MG63 (cell line): ENCODE results near the gene RCN1. TPM values are rescaled to one million over a fixed set of nuclear protein-coding genes. Genes with fewer than 3 reads are reported as not detected.
"Not testable (repeated sequence)": the region's sequence is repeated elsewhere in the genome, so short reads cannot be mapped to it uniquely, and the experiment has no call there.

Experiments
- DNase-seq: peaks from one replicate; pipeline ENCODE4 v3.0.0-alpha.2; 2020
- H3K27me3 ChIP-seq: fragments of 250-450 bp; sonication (Bioruptor Pico); 2 replicates; pipeline ENCODE4 v1.5.1; 2020; ENCODE audit warnings: mild to moderate bottlenecking, moderate library complexity
- H3K36me3 ChIP-seq: fragments of 250-450 bp; sonication (Bioruptor Pico); 2 replicates; pipeline ENCODE4 v1.5.1; 2020; ENCODE audit warnings: mild to moderate bottlenecking, moderate library complexity
- H3K4me3 ChIP-seq: fragments of 250-450 bp; sonication (Bioruptor Pico); 2 replicates; pipeline ENCODE4 v1.5.1; 2020; ENCODE audit warnings: mild to moderate bottlenecking, moderate library complexity
- H3K9me3 ChIP-seq: fragments of 250-450 bp; sonication (Bioruptor Pico); 2 replicates; pipeline ENCODE4 v1.5.1; 2020; ENCODE audit warnings: mild to moderate bottlenecking, moderate library complexity
- total RNA-seq: library from RNA; depleted of rRNA; stranded (reverse); fragments of >200 nt; shearing (Covaris generic); gene quantifications from 2 replicates; pipeline ENCODE4 v1.2.3, GENCODE V29; 2014; ENCODE audit warnings: low replicate concordance

The RCN1 gene
- total RNA-seq, 1 experiment from 2014 or later: 132 TPM

DNA sequence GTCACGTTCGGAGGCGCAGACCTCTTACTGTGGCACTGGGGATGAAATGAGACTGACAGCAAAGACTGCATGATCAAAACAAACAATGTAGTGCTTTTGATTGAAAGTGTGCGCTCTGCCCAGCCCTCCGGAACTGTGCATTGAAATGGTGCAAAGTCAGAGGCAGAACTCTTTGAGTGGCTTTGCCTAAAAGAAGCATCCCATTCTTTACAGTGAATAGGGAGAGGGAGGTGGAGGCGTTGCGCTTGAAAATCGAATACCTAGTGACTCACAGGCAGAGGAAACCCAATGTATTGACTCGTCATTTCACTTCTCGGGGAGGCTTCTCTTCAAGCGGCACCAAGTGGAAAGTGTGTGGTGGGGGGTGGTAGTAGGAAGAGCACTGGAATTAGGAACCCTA, 10.9 kb downstream of the RCN1 start:
- peaks cover 36% of the 10 kb centered on the region for H3K36me3 ChIP-seq
- no peak for DNase-seq
- no peaks in the 10 kb centered on the region for H3K9me3 ChIP-seq
- no peak overlapping the region for H3K4me3 ChIP-seq
- H3K27me3 ChIP-seq: no peaks in the 10 kb centered on the region

DNA sequence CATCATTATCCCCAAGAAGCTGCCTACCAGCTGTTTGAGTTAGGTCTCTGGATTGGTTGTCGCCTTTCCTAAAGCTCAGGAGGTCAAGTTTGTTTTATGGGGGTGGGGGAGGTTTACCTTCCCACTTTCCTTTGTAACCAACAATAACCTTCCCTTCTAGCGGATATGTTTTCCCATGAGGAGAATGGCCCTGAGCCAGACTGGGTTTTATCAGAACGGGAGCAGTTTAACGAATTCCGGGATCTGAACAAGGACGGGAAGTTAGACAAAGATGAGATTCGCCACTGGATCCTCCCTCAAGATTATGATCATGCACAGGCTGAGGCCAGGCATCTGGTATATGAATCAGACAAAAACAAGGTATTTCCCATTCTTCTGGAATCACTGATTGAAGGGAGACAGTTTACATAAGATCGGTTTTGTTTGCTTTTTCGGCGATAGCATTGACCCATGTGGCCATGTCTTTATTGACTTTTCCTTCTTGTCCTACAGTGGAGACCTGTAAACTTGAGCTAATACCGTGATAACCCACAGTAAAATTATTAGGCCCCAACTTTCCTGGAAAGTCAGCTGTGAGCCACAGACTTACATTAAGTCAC, 12.3 kb downstream of the RCN1 start:
- DNase-seq, H3K27me3 ChIP-seq, H3K9me3 ChIP-seq, H3K4me3 ChIP-seq: not testable (repeated sequence)
- peaks cover 27% of the 10 kb centered on the region for H3K36me3 ChIP-seq

DNA sequence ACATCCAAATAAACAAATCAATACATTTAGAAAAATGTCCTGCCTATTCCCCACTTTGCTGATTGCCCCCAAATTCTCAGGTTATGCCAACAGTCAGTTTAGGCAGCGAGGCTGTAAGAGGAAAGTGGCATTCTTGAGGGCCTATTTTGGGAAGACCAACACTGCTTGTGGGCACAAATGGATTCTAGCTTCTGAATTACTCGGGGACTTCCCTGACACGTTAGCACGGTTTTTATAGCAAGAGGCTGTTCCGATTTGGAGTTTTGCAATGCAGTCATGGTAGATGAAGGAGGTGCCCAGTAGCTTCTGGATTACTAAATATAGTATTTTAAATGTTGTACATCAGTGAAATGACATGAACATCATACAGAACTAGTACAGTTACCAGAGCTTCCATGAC, 13.1 kb downstream of the RCN1 start:
- no peaks in the 10 kb centered on the region for H3K27me3 ChIP-seq
- no peaks in the 10 kb centered on the region for H3K9me3 ChIP-seq
- H3K4me3 ChIP-seq: no peak overlapping the region
- peaks cover 21% of the 10 kb centered on the region for H3K36me3 ChIP-seq
- DNase-seq: no peak

DNA sequence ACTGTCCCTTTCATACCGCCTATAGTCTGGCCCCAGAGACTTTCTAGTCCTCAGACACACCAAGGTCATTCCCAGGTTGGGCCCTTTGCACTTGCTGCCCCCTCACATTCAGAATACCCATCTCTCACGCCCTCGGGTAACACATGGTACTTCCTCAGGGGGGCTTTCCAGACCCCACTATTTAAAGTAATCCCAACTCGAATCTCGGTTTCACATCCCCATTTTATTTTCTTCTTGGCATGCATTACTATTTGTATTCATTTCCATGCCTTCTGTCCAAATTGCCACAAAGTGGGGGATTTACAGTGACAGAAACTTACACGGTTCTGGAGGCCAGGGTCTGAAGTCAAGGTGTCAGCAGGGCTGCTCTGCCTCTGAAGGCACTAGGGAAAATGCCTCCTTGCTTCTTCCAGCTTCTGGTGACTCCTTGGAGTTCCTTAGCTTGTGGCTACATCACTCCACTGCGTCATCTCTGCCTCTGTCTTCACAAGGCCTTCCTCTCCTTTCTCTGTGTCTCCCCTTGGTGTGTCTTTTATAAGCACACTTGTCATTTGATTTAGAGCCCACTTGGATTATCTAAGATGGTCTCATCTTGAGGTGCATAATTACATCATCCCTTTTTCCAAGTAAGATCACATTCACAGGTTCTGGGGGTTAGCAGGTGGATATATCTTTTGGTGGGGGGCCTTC, 15.1 kb downstream of the RCN1 start:
- Histone ChIP-seq H3K4me3 (no peak overlapping the region), H3K27me3 (no peaks in the 10 kb centered on the region), H3K9me3 (no peaks in the 10 kb centered on the region), H3K36me3 (peaks cover 16% of the 10 kb centered on the region)
- DNase-seq: no peak

DNA sequence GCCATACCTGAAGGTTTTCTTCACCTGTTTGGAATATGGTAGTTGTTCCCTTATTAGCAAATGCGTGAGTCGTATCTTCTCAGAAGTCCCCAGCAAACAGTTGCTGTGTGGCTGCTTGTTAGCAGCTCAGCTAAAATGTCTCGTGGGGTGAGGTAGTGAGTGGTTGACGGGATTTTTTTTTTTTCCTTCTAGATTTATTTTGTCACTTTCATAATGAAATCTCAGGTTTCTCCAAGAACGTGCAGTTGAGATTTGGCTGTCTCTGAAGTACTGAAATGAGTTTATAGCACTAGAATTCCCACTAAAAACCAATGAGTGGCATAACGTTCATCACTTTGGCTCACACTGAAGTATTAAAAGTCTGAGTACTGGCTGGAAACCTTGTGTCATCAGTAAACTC, 16.8 kb downstream of the RCN1 start:
- H3K27me3 ChIP-seq: no peaks in the 10 kb centered on the region
- peaks cover 8% of the 10 kb centered on the region for H3K36me3 ChIP-seq
- no peak overlapping the region for H3K4me3 ChIP-seq
- no peaks in the 10 kb centered on the region for H3K9me3 ChIP-seq
- no peak for DNase-seq

DNA sequence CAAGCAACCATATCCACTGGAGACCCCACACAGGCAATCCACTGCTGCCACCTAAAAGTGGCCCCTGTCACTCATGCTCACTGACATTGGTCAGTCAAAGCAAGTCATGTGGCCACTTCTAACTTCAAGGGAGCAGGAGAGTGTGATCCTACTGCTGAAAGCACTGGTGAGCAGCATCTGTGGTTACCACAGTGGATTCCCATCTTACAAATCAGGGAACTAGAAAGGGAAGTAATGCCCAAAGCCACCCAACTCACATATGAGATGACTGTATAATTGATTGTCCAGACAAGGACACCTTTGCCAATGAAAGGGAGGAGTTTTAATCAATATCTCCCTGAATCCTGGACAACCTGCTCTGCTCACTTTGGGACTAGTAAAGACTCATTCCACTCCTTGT, 17.7 kb downstream of the RCN1 start:
- no peak for DNase-seq
- peaks cover 5% of the 10 kb centered on the region; the same call in 1 of the 2 replicates for H3K36me3 ChIP-seq
- no peaks in the 10 kb centered on the region for H3K9me3 ChIP-seq
- H3K27me3 ChIP-seq: no peaks in the 10 kb centered on the region
- no peak overlapping the region for H3K4me3 ChIP-seq

DNA sequence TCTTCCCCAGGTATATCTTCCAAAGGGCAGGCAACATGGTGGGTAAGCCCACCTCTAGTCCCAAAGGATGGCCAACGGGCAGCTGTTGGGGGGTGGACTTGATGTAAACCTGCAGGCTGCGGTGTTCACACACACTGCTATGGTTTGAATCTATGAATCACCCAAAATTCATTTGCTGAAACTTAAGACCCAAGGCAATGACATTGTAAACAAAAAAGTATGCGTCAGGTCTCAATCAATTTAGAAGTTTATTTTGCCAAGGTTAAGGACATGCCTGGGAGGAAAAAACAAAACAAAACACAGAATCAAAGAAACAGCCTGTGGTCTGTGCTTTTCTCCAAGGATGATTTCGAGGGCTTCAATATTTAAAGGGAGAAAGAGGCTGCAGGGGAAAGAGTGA, 18.3 kb downstream of the RCN1 start:
- no peaks in the 10 kb centered on the region for H3K27me3 ChIP-seq
- peak; percentile 10 for DNase-seq

DNA sequence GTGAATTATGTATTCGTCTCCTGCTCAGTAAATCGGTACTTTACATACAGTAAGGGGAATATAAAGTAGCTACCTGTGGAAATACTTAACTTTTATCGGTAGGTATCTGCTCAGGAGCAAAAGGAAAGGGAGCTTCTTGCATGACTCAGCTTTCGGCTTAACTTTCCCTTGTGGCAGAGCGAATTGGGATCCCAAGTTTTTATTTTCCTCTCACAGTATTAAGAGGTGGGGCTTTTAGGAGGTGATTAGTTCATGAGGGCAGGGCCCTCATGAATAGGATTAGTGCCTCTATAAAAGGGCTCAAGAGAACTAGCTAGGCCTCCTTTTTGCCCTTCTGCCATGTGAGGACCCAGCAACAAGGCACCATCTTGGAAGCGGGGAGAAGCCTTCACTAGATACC, 18.7 kb downstream of the RCN1 start:
- DNase-seq: no peak
- Histone ChIP-seq H3K27me3 (no peaks in the 10 kb centered on the region), H3K36me3 (peaks cover 5% of the 10 kb centered on the region; the same call in 1 of the 2 replicates), H3K4me3 (no peak overlapping the region), H3K9me3 (no peaks in the 10 kb centered on the region)

More for the DNA sequence above, 18.3 kb downstream of the RCN1 start:
- H3K36me3 ChIP-seq: peaks cover 5% of the 10 kb centered on the region; the same call in 1 of the 2 replicates
- H3K4me3 ChIP-seq: no peak overlapping the region
- no peaks in the 10 kb centered on the region for H3K9me3 ChIP-seq

DNA sequence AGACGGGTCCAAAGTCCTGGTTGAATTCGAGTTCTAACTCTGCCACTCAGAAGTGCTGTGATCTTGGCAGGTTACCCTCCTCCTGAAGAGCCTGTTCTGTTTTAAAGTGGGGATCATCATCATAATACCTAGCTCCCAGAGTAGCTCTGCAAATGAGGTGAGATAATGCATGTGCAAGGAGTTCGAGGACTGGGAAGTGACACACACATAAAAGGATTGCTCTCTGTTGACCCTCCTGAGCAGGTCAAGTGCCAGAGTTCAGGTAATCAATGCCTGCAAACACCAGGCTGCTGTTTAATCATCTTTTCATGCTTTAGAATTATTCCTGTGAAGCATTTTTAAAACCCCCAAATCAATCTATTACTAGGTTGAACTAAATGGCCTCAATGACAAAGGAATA, 19.9 kb downstream of the RCN1 start:
- no peaks in the 10 kb centered on the region; the same call in 1 of the 2 replicates for H3K36me3 ChIP-seq
- no peak overlapping the region for H3K4me3 ChIP-seq
- no peak for DNase-seq
- H3K27me3 ChIP-seq: no peaks in the 10 kb centered on the region
- no peaks in the 10 kb centered on the region for H3K9me3 ChIP-seq

DNA sequence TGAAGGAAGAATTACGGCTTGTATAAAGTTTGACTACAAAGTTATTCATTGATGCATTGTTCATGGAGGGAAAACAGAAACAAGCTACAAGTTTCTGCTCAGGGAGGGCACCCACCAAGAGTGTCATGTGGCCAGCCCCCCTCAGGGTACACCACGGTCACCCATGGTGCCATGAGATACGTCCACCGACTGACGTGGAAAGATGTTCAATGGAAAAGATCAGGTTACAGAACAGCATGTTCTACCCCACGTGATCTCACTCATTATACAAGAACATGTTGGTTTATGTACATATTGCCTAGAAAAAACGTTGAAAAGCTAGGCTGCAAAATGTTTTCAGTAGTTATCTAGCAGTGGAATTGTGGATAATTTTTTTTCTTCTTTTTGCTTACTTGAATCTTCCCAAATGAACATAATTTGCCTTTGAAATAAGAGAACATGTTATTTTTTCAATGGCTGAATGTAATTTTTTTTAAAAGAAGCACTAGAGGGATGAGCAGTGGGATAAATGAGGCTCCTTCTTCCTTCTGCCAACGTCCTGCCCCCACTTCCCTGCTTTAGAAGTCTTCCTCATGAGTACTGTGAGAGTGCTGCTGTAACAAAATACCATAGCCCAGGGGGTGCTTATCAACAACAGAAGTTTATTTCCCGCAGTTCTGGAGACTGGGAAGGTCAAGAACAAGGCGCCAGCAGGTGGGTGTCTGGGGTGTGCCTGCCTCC, 22.5 kb downstream of the RCN1 start:
- H3K4me3 ChIP-seq: no peak overlapping the region
- H3K9me3 ChIP-seq: no peaks in the 10 kb centered on the region
- no peaks in the 10 kb centered on the region for H3K36me3 ChIP-seq
- DNase-seq: no peak
- H3K27me3 ChIP-seq: no peaks in the 10 kb centered on the region

DNA sequence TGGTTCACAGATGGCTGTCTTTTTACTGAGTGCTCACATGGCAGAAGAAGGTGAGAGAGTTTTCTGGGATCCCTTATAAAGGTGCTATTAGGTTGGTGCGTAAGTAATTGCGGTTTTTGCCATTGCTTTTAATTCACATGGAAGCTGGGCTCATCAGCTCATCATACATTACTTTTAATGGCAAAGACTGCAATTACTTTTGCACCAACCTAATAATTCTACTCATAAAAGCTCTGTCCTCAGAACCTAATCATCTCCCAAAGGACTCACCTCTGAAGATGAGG, 23.0 kb downstream of the RCN1 start:
- no peak for DNase-seq
- H3K36me3 ChIP-seq: no peaks in the 10 kb centered on the region
- no peak overlapping the region for H3K4me3 ChIP-seq
- H3K27me3 ChIP-seq: no peaks in the 10 kb centered on the region
- H3K9me3 ChIP-seq: no peaks in the 10 kb centered on the region

DNA sequence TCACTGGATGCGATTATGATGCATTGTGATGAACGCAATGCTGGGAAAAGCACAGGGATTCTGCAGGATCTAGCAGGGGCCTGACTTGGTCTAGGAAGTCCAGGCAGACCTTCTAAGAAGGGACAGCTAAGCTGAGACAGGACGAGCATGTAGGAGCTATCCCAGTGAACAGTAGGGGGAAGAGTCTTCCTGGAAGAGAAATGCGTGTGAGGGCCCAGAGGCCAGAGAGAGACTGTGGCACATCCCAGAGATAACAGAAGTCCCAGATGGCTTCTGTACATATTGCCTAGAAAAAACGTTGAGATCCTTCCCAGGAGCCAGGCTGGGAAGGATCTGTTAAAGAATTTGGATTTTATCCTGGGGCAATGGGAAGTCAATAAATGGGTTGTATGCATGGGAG, 24.6 kb downstream of the RCN1 start:
- no peaks in the 10 kb centered on the region for H3K9me3 ChIP-seq
- no peaks in the 10 kb centered on the region for H3K36me3 ChIP-seq
- no peak for DNase-seq
- no peak overlapping the region for H3K4me3 ChIP-seq
- no peaks in the 10 kb centered on the region for H3K27me3 ChIP-seq

DNA sequence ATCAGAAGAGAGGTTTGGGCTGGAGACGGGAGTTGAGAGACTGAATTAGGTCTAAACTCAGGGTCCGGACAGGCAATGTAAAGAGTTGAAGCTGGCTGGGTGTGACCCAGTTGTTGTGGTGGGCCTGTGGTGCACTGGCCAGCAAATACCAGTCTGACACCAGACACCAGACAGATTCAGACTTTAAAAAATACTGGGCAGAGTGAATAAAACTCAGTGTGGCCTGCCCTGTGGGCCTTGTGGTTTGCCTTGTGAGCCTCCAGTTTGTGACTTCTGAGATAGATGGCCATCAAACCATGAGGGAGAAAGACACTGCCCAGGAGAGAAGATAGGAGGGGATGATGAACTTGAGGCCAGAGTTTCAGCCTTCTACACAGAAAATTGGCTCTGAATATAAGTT, 25.8 kb downstream of the RCN1 start:
- Histone ChIP-seq H3K36me3 (no peaks in the 10 kb centered on the region), H3K27me3 (no peaks in the 10 kb centered on the region), H3K4me3 (no peak overlapping the region), H3K9me3 (no peaks in the 10 kb centered on the region)
- DNase-seq: no peak

DNA sequence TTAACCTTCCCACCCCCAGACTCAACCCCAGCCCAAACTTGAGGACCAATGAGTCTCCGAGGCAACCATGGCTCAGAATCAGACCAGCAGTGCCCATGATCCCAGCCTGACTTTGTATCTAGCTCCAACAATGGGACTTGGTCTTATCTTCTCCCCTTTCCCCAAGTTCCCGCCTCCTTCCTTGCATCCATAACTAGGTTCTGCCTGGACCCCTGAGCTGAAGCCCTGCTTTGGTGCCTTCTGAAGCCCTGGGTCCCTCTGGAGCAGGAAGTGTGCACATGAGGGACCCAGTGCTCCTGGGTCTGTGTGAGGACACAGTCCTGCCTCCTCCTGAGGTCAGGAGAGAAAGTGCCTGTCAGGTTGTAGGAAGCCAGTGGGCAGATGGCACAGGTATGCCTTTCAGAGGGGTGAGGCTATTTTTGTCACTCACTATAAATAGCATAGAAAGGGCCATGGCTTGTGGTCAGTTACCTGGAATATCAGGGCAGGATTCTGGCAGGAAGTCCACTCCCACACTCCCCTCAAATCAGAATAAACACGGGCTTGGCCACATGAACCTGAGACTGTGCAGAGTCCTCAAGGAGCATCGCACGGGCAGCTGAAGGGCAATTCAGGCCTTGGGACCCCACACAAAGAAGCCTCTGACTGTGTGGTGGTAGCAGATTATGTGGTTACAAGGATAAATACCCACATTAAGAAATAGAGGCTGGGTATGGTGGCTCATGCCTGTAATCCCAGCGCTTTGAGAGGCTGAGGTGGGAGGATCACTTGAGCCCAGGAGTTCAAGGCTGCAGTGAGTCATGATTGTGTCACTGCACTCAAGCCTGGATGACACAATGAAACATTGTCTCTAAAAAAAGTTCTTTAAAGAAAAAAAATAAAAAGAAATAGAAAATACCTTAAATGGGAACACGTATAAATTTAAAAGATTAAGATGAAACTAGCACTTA, 27.4 kb downstream of the RCN1 start:
- H3K27me3 ChIP-seq: no peaks in the 10 kb centered on the region
- peak; percentile 56 for DNase-seq
- no peak overlapping the region for H3K4me3 ChIP-seq
- H3K36me3 ChIP-seq: no peaks in the 10 kb centered on the region
- no peaks in the 10 kb centered on the region for H3K9me3 ChIP-seq

DNA sequence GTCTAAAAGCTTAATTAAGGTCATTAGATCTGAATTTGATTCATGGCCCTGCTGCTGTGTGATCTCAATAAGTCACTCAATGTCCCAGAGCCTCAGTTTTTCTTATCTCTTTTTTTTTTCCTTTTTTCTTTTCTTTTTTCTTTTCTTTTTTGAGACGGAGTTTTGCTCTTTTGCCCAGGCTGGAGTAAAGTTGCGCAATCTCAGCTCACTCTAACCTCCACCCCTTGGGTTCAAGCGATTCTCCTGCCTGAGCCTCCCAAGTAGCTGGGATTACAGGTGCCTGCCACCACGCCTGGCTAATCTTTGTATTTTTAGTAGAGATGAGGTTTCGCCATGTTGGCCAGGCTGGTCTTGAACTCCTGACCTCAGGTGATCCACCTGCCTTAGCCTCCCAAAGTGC, 28.3 kb downstream of the RCN1 start:
- not testable (repeated sequence) for DNase-seq, H3K4me3 ChIP-seq, H3K9me3 ChIP-seq, H3K36me3 ChIP-seq, H3K27me3 ChIP-seq

DNA sequence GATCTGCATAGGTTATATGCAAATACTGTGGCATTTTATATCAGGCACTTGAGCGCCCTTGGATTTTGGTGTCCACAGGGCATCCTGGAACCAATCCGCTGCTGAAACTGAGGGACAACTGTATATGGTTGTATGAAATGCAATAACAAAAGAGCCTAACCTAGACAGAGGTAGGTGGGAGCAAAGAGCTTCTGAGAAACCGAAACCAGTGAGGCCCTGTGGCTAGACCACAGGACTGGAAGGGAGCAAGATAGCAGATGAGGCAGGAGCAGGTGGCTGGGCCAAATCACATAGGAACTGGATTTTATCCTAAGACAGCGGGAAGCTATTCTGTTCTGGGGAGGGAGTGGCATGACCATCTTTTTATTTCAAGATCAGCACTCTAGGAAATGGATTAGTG, 30.1 kb downstream of the RCN1 start:
- H3K36me3 ChIP-seq: no peaks in the 10 kb centered on the region
- DNase-seq: no peak
- H3K9me3 ChIP-seq: no peaks in the 10 kb centered on the region
- no peak overlapping the region for H3K4me3 ChIP-seq
- H3K27me3 ChIP-seq: no peaks in the 10 kb centered on the region

DNA sequence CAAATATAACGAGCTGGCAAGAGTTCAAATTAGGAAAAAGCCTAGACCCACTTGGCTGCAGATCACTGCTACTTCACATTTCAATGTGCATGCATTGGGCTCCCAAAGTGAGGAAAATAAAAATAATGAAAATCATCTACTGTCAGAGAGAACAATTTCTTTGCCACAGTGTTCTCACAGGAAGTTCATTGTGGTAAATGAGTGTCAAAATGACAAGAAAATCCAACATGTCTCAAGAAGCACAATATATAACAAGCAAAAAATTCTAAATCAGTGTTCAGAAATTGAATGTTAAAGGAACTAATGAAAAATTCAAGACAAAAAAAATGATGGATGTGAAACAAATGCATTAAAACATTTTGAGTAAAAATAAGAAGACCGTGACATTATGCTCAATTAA, 31.3 kb downstream of the RCN1 start:
- H3K9me3 ChIP-seq: no peaks in the 10 kb centered on the region
- H3K4me3 ChIP-seq: no peak overlapping the region
- DNase-seq: no peak
- H3K36me3 ChIP-seq: no peaks in the 10 kb centered on the region
- no peaks in the 10 kb centered on the region for H3K27me3 ChIP-seq
